ENCODE measurements around the gene COPB1.

DNA sequence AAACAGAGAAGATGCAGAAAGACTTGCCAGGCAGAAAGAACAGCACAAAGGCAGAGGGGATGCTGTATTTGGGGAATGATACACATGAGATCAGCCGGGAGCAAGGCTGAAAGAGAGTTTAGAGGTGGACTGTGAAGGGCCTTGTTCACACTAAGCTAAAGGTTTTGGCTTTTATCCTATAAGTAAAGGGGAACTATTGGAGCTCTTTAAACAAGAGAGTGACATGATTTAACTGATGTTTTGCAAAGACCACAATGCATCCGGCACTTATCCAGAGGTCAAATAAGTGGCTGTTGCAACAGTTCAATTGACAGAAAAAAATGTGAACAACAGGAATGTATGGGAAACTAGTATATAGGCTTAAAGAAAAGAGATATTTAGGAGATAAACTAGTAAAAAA, 76.0 kb downstream of the COPB1 start:
- TF ChIP-seq, protein P1, sequence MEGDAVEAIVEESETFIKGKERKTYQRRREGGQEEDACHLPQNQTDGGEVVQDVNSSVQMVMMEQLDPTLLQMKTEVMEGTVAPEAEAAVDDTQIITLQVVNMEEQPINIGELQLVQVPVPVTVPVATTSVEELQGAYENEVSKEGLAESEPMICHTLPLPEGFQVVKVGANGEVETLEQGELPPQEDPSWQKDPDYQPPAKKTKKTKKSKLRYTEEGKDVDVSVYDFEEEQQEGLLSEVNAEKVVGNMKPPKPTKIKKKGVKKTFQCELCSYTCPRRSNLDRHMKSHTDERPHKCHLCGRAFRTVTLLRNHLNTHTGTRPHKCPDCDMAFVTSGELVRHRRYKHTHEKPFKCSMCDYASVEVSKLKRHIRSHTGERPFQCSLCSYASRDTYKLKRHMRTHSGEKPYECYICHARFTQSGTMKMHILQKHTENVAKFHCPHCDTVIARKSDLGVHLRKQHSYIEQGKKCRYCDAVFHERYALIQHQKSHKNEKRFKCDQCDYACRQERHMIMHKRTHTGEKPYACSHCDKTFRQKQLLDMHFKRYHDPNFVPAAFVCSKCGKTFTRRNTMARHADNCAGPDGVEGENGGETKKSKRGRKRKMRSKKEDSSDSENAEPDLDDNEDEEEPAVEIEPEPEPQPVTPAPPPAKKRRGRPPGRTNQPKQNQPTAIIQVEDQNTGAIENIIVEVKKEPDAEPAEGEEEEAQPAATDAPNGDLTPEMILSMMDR (IDR thresholded peaks at IDR 0.05; ENCODE audit: borderline replicate concordance, extremely low read depth, low read length, poor library complexity, severe bottlenecking) = no peak
- no peak for TF ChIP-seq EZH2 (IDR thresholded peaks at IDR 0.05; ENCODE audit: borderline replicate concordance, low read depth, low read length, severe bottlenecking)

All from DND-41 (cell line).